Thyroid gland (tissue), 4 donors: ENCODE measurements around the gene MMP20. TPM values are rescaled to one million over a fixed set of nuclear protein-coding genes. Genes with fewer than 3 reads are reported as not detected.

Source experiments
- DNase-seq, 2 donors: peaks; one replicate each; pipeline ENCODE4 v3.0.0-alpha.2; 2019
- H3K27ac ChIP-seq, 3 donors: fragments of 200-600 bp; sonication (generic); 1 replicate in 2 of 3; 2 replicates in 1 of 3; pipeline ENCODE4 v1.5.1; 2016 to 2019; ENCODE audit warnings: mild to moderate bottlenecking in 1 of 3, moderate library complexity in 1 of 3
- H3K27me3 ChIP-seq: fragments of 200-600 bp; sonication (generic); one replicate; pipeline ENCODE4 v1.5.1; 2019
- H3K36me3 ChIP-seq, 2 donors: fragments of 200-600 bp; sonication (generic); one replicate each; pipeline ENCODE4 v1.5.1; 2016 to 2019
- H3K4me1 ChIP-seq, 2 donors: fragments of 200-600 bp; sonication (generic); one replicate each; pipeline ENCODE4 v1.5.1; 2017 to 2019
- H3K4me3 ChIP-seq, 3 donors: fragments of 200-600 bp; sonication (generic); replicated peaks in 1 of 3; 1 replicate in 2 of 3; 2 replicates in 1 of 3; pipeline ENCODE4 v1.5.1; 2016; ENCODE audit warnings: mild to moderate bottlenecking in 1 of 3
- H3K9me3 ChIP-seq: fragments of 200-600 bp; sonication (generic); one replicate; pipeline ENCODE4 v1.5.1; 2017
- POLR2A ChIP-seq, 2 donors: fragments of 450-650 bp; IDR thresholded peaks; one replicate each; pipeline ENCODE4 v1.6.1; 2017; ENCODE audit warnings: antibody characterized with exemption in 2 of 2, mild to moderate bottlenecking in 2 of 2, moderate library complexity in 1 of 2
- WGBS, 2 donors: methylation state at CpG; one replicate each; pipeline ENCODE4 v1.1.5; 2017; 5-methylcytosine and 5-hydroxymethylcytosine counted together
- intact Hi-C: fragments of 100-400 bp; cut with DNase I; formaldehyde crosslinking; loops from one replicate; pipeline ENCODE4 v1.15.1; 2023
- total RNA-seq, 4 donors: library from RNA; depleted of rRNA; stranded (reverse); fragments of >200 nt; gene quantifications; one replicate each; pipeline ENCODE4 v1.2.3, GENCODE V29; 2016
- TF ChIP-seq, protein P1 (sequence below), 6 experiments: fragments of 200-600 bp in 3 of 6; fragments of 450-650 bp in 3 of 6; sonication (generic) in 3 of 6; IDR thresholded peaks; one replicate each; pipeline ENCODE4 v1.5.1; 2016 to 2019; ENCODE audit warnings: antibody characterized with exemption in 6 of 6, mild to moderate bottlenecking in 2 of 6, inconsistent platforms in 1 of 6, moderate library complexity in 1 of 6

MMP20 gene
- total RNA-seq, 4 donors from 2014 or later: not detected

DNA sequence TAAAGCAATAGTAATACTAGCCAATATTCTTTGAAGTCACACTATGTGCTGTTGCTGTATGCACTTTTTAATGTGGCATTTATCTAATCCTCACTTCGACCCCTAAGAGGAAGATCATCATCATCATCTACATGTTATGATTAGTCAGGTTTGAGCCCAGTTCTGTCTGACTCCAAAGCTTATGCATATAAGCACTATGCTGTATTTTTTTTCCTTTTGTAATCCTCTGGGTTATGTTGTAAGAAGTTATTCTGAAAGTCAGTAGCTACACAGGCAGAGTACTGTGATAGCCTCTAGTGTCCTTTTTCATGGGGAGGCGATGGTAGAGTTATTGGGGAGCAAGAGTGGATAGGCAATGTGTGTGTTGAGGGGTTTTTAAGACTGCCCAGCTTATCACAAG lies 11.1 kb downstream of the MMP20 start:
- WGBS, 2 donors: 93 to 96% methylated on average over 2 of the region's 2 CpGs
- H3K4me3 ChIP-seq: no peak overlapping the region
- H3K9me3 ChIP-seq: no peaks in the 10 kb centered on the region
- H3K27ac ChIP-seq: no peak overlapping the region
- peaks cover 0 to 5% of the 10 kb centered on the region in 2 donors for H3K4me1 ChIP-seq
- intact Hi-C loops: loop anchor here (5.0 to 10.0 kb wide), 2 partner anchors 99 to 272 kb away; no protein-coding TSS in a partner anchor
- H3K36me3 ChIP-seq: no peaks in the 10 kb centered on the region
- DNase-seq: no peak
- no peaks in the 10 kb centered on the region for H3K27me3 ChIP-seq
- TF ChIP-seq, protein P1, sequence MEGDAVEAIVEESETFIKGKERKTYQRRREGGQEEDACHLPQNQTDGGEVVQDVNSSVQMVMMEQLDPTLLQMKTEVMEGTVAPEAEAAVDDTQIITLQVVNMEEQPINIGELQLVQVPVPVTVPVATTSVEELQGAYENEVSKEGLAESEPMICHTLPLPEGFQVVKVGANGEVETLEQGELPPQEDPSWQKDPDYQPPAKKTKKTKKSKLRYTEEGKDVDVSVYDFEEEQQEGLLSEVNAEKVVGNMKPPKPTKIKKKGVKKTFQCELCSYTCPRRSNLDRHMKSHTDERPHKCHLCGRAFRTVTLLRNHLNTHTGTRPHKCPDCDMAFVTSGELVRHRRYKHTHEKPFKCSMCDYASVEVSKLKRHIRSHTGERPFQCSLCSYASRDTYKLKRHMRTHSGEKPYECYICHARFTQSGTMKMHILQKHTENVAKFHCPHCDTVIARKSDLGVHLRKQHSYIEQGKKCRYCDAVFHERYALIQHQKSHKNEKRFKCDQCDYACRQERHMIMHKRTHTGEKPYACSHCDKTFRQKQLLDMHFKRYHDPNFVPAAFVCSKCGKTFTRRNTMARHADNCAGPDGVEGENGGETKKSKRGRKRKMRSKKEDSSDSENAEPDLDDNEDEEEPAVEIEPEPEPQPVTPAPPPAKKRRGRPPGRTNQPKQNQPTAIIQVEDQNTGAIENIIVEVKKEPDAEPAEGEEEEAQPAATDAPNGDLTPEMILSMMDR (IDR thresholded peaks at IDR 0.05): no peak
- no peak for TF ChIP-seq POLR2A (IDR thresholded peaks at IDR 0.05)

GRCh38 chr11:102613450-102613849 lies 11.7 kb downstream of the MMP20 start:
- no peaks in the 10 kb centered on the region for H3K36me3 ChIP-seq
- no peak for TF ChIP-seq POLR2A (IDR thresholded peaks at IDR 0.05)
- TF ChIP-seq, protein P1 (IDR thresholded peaks at IDR 0.05): no peak
- H3K27ac ChIP-seq: no peak overlapping the region
- H3K27me3 ChIP-seq: no peaks in the 10 kb centered on the region
- H3K9me3 ChIP-seq: no peaks in the 10 kb centered on the region
- no peak for DNase-seq
- H3K4me1 ChIP-seq: peaks cover 0 to 5% of the 10 kb centered on the region in 2 donors
- intact Hi-C loops: loop anchor here (5.0 to 10.0 kb wide), 2 partner anchors 99 to 271 kb away; no protein-coding TSS in a partner anchor
- WGBS, 2 donors: 65 to 68% methylated on average over 1 of the region's 1 CpG
- H3K4me3 ChIP-seq: no peak overlapping the region

GRCh38 chr11:102611291-102611690 lies 13.8 kb downstream of the MMP20 start:
- no peak for TF ChIP-seq POLR2A (IDR thresholded peaks at IDR 0.05)
- TF ChIP-seq, protein P1 (IDR thresholded peaks at IDR 0.05): no peak
- intact Hi-C loops: loop anchor here (5.0 to 10.0 kb wide), 2 partner anchors 96 to 269 kb away; no protein-coding TSS in a partner anchor
- Histone ChIP-seq H3K27ac (no peak overlapping the region), H3K27me3 (no peaks in the 10 kb centered on the region), H3K9me3 (no peaks in the 10 kb centered on the region), H3K36me3 (no peaks in the 10 kb centered on the region), H3K4me3 (no peak overlapping the region), H3K4me1 (peaks cover 0 to 5% of the 10 kb centered on the region in 2 donors)
- WGBS, 2 donors: 90 to 92% methylated on average over 4 of the region's 4 CpGs
- DNase-seq: no peak

DNA sequence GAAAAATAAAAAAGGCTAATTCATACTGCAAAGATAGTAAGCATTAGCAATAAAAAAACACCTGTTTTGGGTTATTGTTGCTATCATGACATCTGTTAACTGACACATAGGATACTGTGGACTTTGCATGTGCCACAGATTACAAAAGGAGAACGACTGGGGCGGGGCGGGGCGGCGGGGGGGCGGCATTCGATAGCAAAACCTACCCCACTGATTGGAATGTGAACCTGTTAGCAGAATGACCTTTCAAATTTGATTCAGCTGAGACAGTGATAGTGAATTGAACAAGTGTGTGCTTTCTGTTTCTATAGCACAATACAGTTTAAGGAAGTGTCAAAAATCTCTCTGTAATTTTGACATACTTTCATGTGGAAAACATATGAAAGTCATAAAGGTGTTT lies 14.9 kb downstream of the MMP20 start:
- 68 to 73% methylated on average over 7 of the region's 7 CpGs for WGBS, 2 donors
- H3K36me3 ChIP-seq: no peaks in the 10 kb centered on the region
- no peak overlapping the region for H3K4me3 ChIP-seq
- H3K4me1 ChIP-seq: peaks cover 0 to 5% of the 10 kb centered on the region in 2 donors
- H3K27ac ChIP-seq: no peak overlapping the region
- intact Hi-C loops: loop anchor here (5.0 to 10.0 kb wide), 2 partner anchors 95 to 268 kb away; no protein-coding TSS in a partner anchor
- TF ChIP-seq, protein P1 (IDR thresholded peaks at IDR 0.05): no peak
- no peak for TF ChIP-seq POLR2A (IDR thresholded peaks at IDR 0.05)
- H3K27me3 ChIP-seq: no peaks in the 10 kb centered on the region
- H3K9me3 ChIP-seq: no peaks in the 10 kb centered on the region
- DNase-seq: no peak

- intact Hi-C loops: no loop called here
- Histone ChIP-seq H3K27me3 (no peaks in the 10 kb centered on the region), H3K27ac (no peak overlapping the region), H3K4me1 (peaks cover 0 to 5% of the 10 kb centered on the region in 2 donors), H3K9me3 (no peaks in the 10 kb centered on the region), H3K4me3 (no peak overlapping the region), H3K36me3 (no peaks in the 10 kb centered on the region)
- 81 to 93% methylated on average over 3 of the region's 3 CpGs for WGBS, 2 donors
- no peak for DNase-seq
- no peak for TF ChIP-seq POLR2A (IDR thresholded peaks at IDR 0.05)
- TF ChIP-seq, protein P1 (IDR thresholded peaks at IDR 0.05): no peak
These were observed 16.4 kb downstream of the MMP20 start for GRCh38 chr11:102608699-102609098.
